Measurements from ENCODE around the gene NFATC3. TPM values are rescaled to one million over a fixed set of nuclear protein-coding genes. Genes with fewer than 3 reads are reported as not detected.
A peak's percentile ranks its signal among the peaks of the same experiment; 100 is the strongest.

The NFATC3 gene
- total and polyA plus RNA-seq, 2 donors (not counting 1 experiment from before 2014, with no cell fraction given), result 33.4 to 115 TPM

GRCh38 chr16:68086336-68086841 lies 1.2 kb downstream of the NFATC3 start:
- Histone ChIP-seq H2AFZ (ENCODE audit: insufficient read depth, low read depth, low read length, poor library complexity, severe bottlenecking) (peak overlapping the region; percentile 83), H3K4me3 (ENCODE audit: control extremely low read depth in 1 of 5, extremely low read depth in 1 of 5, insufficient read depth in 1 of 5, low read depth in 2 of 5, low read length in 4 of 5) (peak overlapping the region; percentile 55 to 97 (median 94)), H3K4me2 (replicated peaks; ENCODE audit: low read depth, low read length, poor library complexity, severe bottlenecking) (peak overlapping the region; percentile 71), H3K4me1 (ENCODE audit: control insufficient read depth in 2 of 2, insufficient read depth in 2 of 2, low read length in 2 of 2) (peaks cover 54 to 72% of the 10 kb centered on the region in 2 donors), H3K36me3 (replicated peaks in 1 of 2; ENCODE audit: control extremely low read depth in 1 of 2, control insufficient read depth in 1 of 2, extremely low read depth in 1 of 2, insufficient read depth in 2 of 2, low read length in 1 of 2) (peaks cover 0 to 10% of the 10 kb centered on the region in 2 experiments), H4K20me1 (ENCODE audit: control insufficient read depth, insufficient read depth, low read length, poor library complexity, severe bottlenecking) (peaks cover 14% of the 10 kb centered on the region), H3K27me3 (replicated peaks in 1 of 4; ENCODE audit: control extremely low read depth in 1 of 4, control insufficient read depth in 3 of 4, insufficient read depth in 4 of 4, low read length in 3 of 4) (no peaks in the 10 kb centered on the region), H3K9me3 (ENCODE audit: control extremely low read depth in 1 of 3, control insufficient read depth in 2 of 3, insufficient read depth in 1 of 3, low read length in 2 of 3) (no peaks in the 10 kb centered on the region), H3K27ac (ENCODE audit: low read length in 2 of 2) (peak overlapping the region; percentile 42 to 78), H3K9ac (ENCODE audit: low read length) (peak overlapping the region; percentile 80), H3K79me2 (ENCODE audit: control insufficient read depth, insufficient read depth, low read length) (peaks cover 65% of the 10 kb centered on the region)
- Mint-ChIP-seq H3K4me1 (peaks cover 71% of the 10 kb centered on the region), H3K9me3 (ENCODE audit: insufficient read depth) (no peaks in the 10 kb centered on the region), H3K4me3 (peak overlapping the region; percentile 86), H3K27me3 (no peaks in the 10 kb centered on the region), H3K27ac (peak overlapping the region; percentile 96)
- CTCF ChIA-PET, result interaction anchor here (1.5 to 11.1 kb wide), 8 partner anchors 8 to 177 kb away, joined by 3 to 242 read pairs (median 14); partner anchors contain the start of gene SLC7A6
- ATAC-seq (ENCODE audit: low read depth) (no peak), DNase-seq (no peak)
- POLR2A ChIA-PET, result interaction anchor here (5.0 kb wide), 1 partner anchor 11 kb away, joined by 82 read pairs; no protein-coding TSS in a partner anchor
- TF ChIP-seq CTCF (IDR thresholded peaks at IDR 0.05) (no peak), EZH2 (IDR thresholded peaks at IDR 0.05; ENCODE audit: borderline replicate concordance, insufficient read depth, low read depth, low read length, poor library complexity, severe bottlenecking) (no peak)
- WGBS (ENCODE audit: insufficient coverage), result no CpG with 5 or more reads among the region's 6 CpGs
- intact Hi-C loops (cut with micrococcal nuclease), result loop anchor here (5.0 to 10.0 kb wide), 2 partner anchors 46 to 542 kb away; no protein-coding TSS in a partner anchor

GRCh38 chr16:68086860-68087268 lies 1.7 kb downstream of the NFATC3 start:
- peak overlapping the region; percentile 86 for H3K4me3 Mint-ChIP-seq
- peak overlapping the region; percentile 55 to 97 (median 94) for H3K4me3 ChIP-seq (ENCODE audit: control extremely low read depth in 1 of 5, extremely low read depth in 1 of 5, insufficient read depth in 1 of 5, low read depth in 2 of 5, low read length in 4 of 5)
- CTCF ChIA-PET, result interaction anchor here (0.5 to 11.1 kb wide), 7 partner anchors 17 to 241 kb away, joined by 3 to 242 read pairs (median 10); no protein-coding TSS in a partner anchor
- peak overlapping the region; percentile 71 for H3K4me2 ChIP-seq (replicated peaks; ENCODE audit: low read depth, low read length, poor library complexity, severe bottlenecking)
- H3K27ac ChIP-seq (ENCODE audit: low read length in 2 of 2), result peak overlapping the region; percentile 12 to 78
- no peak for ATAC-seq (ENCODE audit: low read depth)
- H2AFZ ChIP-seq (ENCODE audit: insufficient read depth, low read depth, low read length, poor library complexity, severe bottlenecking), result peak overlapping the region; percentile 83
- peak overlapping the region; percentile 80 for H3K9ac ChIP-seq (ENCODE audit: low read length)
- intact Hi-C loops (cut with micrococcal nuclease), result loop anchor here (5.0 to 10.0 kb wide), 2 partner anchors 45 to 542 kb away; no protein-coding TSS in a partner anchor
- no peak for DNase-seq
- TF ChIP-seq EZH2 (IDR thresholded peaks at IDR 0.05; ENCODE audit: borderline replicate concordance, insufficient read depth, low read depth, low read length, poor library complexity, severe bottlenecking), result no peak
- TF ChIP-seq CTCF (IDR thresholded peaks at IDR 0.05), result no peak
- H3K4me1 ChIP-seq (ENCODE audit: control insufficient read depth in 2 of 2, insufficient read depth in 2 of 2, low read length in 2 of 2), result peaks cover 54 to 72% of the 10 kb centered on the region in 2 donors
- peaks cover 66% of the 10 kb centered on the region for H3K79me2 ChIP-seq (ENCODE audit: control insufficient read depth, insufficient read depth, low read length)
- no CpG with 5 or more reads among the region's 6 CpGs for WGBS (ENCODE audit: insufficient coverage)
- H3K36me3 ChIP-seq (replicated peaks in 1 of 2; ENCODE audit: control extremely low read depth in 1 of 2, control insufficient read depth in 1 of 2, extremely low read depth in 1 of 2, insufficient read depth in 2 of 2, low read length in 1 of 2), result peaks cover 0 to 8% of the 10 kb centered on the region in 2 experiments
- no peaks in the 10 kb centered on the region for H3K9me3 ChIP-seq (ENCODE audit: control extremely low read depth in 1 of 3, control insufficient read depth in 2 of 3, insufficient read depth in 1 of 3, low read length in 2 of 3)
- no peaks in the 10 kb centered on the region for H3K9me3 Mint-ChIP-seq (ENCODE audit: insufficient read depth)
- peak overlapping the region; percentile 82 for H3K27ac Mint-ChIP-seq
- H3K27me3 Mint-ChIP-seq, result no peaks in the 10 kb centered on the region
- POLR2A ChIA-PET, result interaction anchor here (0.6 kb wide), 1 partner anchor 129 kb away, joined by 3 read pairs; no protein-coding TSS in a partner anchor
- no peaks in the 10 kb centered on the region for H3K27me3 ChIP-seq (replicated peaks in 1 of 4; ENCODE audit: control extremely low read depth in 1 of 4, control insufficient read depth in 3 of 4, insufficient read depth in 4 of 4, low read length in 3 of 4)
- peaks cover 71% of the 10 kb centered on the region for H3K4me1 Mint-ChIP-seq
- H4K20me1 ChIP-seq (ENCODE audit: control insufficient read depth, insufficient read depth, low read length, poor library complexity, severe bottlenecking), result peaks cover 18% of the 10 kb centered on the region

Data from B cell (primary cell).